ENCODE results near the gene MIOX. TPM values are rescaled to one million over a fixed set of nuclear protein-coding genes. Genes with fewer than 3 reads are reported as not detected.

The MIOX gene
- total RNA-seq, result 0.99 to 1.6 TPM in 2 of 3 replicates, not detected in the other
- long read RNA-seq, result 0 reads

DNA sequence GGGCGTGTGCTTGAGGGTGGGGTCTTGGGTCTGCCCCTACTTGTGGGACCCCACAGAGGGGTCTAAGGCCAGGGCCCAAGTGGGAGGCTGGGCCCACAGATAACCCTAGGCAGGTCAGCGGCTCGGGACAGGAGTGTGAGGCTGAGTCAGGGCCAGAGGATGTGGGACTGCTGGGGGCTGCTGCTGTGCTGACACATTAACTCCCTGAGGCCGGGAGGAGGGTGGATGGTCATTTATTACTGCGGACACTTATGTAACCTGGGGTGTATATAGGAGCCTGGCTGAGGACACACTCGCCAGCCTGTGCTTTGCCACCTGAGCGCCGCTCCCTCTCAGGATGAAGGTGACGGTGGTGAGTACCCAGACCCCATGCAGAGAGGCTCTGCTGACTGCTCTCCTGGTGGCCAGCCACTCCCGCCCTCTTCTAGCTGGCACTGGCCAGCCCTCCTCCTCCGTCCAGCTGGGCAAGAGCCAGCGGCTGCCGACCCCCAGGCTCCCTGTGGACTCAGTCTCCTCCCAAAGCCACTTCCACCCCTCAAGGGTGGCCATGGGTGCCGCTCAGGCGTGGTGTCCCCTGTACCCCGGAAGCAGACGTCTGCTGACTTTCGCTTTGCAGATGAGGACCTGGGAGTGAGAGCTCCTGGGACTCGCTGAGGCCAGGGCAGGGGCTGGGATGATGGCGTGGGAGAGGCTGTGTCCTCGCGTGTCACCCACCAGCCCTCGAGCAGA is at the start of gene MIOX:
Gene MIOX, plus strand, starts transcription at position 299 of the 729 bp plus-strand sequence. Its CDS starts 39 bp downstream, at position 338.
- Mint-ChIP-seq H3K4me3 (ENCODE audit: unreplicated experiment) (no peak within 1 kb of the TSS), H3K27ac (ENCODE audit: unreplicated experiment) (peak within 1 kb of the TSS; percentile 4), H3K4me1 (ENCODE audit: low read depth) (peaks cover 27% of the 10 kb centered on the region), H3K9me3 (ENCODE audit: low read depth) (no peaks in the 10 kb centered on the region), H3K36me3 (ENCODE audit: low read depth) (peaks cover 2% of the 10 kb centered on the region), H3K27me3 (ENCODE audit: low read depth) (no peaks in the 10 kb centered on the region)
- no peak for DNase-seq (ENCODE audit: low spot score)
- TF ChIP-seq, protein P1, sequence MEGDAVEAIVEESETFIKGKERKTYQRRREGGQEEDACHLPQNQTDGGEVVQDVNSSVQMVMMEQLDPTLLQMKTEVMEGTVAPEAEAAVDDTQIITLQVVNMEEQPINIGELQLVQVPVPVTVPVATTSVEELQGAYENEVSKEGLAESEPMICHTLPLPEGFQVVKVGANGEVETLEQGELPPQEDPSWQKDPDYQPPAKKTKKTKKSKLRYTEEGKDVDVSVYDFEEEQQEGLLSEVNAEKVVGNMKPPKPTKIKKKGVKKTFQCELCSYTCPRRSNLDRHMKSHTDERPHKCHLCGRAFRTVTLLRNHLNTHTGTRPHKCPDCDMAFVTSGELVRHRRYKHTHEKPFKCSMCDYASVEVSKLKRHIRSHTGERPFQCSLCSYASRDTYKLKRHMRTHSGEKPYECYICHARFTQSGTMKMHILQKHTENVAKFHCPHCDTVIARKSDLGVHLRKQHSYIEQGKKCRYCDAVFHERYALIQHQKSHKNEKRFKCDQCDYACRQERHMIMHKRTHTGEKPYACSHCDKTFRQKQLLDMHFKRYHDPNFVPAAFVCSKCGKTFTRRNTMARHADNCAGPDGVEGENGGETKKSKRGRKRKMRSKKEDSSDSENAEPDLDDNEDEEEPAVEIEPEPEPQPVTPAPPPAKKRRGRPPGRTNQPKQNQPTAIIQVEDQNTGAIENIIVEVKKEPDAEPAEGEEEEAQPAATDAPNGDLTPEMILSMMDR (IDR thresholded peaks at IDR 0.05), result no peak

DNA sequence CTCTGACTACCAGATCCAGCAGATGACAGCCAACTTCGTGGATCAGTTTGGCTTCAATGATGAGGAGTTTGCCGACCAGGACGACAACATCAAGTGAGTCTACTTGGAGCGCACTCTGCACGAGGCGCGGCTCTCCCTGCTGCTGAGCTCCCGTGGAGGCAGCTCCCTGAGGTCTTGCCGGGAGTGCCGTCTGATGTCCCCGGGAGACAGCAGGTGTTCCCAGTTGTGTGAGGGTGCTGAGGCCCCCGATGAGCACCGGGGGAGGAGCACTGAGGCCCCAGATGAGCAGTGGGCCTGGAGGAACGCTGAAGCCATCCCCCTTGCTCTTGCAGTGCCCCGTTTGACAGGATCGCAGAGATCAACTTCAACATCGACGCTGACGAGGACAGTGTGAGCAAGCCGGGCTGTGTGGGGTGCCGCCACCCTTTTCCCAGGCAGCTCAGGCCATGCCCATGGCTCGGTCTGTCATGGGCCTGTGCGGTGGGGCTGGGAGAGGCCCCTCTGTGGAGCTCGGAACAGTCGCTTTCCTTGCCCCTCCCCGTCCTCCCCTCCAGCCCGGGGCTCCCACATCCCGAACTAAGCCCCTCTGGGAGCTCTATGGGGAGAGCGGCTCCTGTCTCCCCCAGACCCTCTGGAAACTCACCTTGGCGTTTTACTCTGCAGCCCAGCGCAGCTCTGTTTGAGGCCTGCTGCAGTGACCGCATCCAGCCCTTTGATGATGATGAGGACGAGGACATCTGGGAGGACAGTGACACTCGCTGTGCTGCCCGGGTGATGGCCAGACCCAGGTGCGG is 49.0 kb upstream of the MIOX start:
- Mint-ChIP-seq H3K27me3 (ENCODE audit: low read depth) (no peaks in the 10 kb centered on the region), H3K36me3 (ENCODE audit: low read depth) (peaks cover 5% of the 10 kb centered on the region), H3K4me3 (ENCODE audit: unreplicated experiment) (no peak overlapping the region), H3K4me1 (ENCODE audit: low read depth) (no peaks in the 10 kb centered on the region), H3K9me3 (ENCODE audit: low read depth) (no peaks in the 10 kb centered on the region), H3K27ac (ENCODE audit: unreplicated experiment) (no peak overlapping the region)
- TF ChIP-seq, protein P1 (IDR thresholded peaks at IDR 0.05), result no peak
- DNase-seq (ENCODE audit: low spot score), result peak; percentile 90

DNA sequence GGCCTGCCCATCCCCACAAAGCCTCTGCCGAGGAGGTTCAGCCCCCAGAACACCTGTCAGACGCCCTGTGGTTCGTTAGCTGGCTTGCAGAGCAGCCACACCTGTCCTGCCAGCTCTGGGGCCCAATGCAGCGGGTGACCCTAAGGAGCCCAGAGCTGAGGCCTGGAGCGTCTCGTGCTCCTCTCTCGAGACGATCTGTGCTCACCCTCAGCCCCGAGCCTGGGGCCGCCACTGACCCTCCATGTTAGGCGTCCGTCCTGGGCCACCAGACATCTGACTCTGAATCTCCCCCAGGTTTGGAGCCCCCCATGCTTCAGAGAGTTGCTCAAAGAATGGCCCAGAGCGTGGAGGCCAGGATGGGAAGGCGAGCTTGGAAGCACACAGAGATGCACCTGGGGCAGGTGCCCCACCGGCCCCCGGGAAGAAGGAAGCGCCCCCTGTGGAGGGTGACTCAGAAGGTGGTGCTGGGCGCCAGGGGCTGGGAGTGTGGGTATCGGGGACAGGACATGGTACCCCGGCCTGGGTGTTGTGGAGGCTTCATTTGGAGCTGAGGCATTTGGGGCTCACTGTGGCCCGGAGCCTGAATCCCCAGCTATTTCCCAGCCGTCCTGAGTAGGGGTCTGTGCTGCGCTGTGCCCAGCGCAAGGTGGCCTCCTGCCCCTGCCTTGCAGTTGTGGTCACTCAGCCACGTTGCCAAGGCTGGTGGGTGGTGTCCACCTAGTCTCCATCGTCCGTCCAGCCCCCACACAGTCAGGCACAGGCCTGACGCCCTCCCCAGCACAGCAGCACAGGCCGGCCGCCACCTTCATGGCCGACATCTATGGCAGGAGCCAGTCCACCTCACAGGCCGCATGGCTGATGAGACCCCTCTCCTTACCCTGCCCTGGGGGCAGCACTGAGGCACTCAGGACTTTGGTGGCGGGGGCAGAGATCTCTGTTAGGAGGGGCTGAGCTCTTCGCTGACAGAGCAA is 48.1 kb upstream of the MIOX start:
- no peaks in the 10 kb centered on the region for H3K9me3 Mint-ChIP-seq (ENCODE audit: low read depth)
- no peaks in the 10 kb centered on the region for H3K27me3 Mint-ChIP-seq (ENCODE audit: low read depth)
- TF ChIP-seq, protein P1 (IDR thresholded peaks at IDR 0.05), result no peak
- H3K4me1 Mint-ChIP-seq (ENCODE audit: low read depth), result peaks cover 2% of the 10 kb centered on the region
- H3K4me3 Mint-ChIP-seq (ENCODE audit: unreplicated experiment), result no peak overlapping the region
- peaks cover 6% of the 10 kb centered on the region for H3K36me3 Mint-ChIP-seq (ENCODE audit: low read depth)
- no peak overlapping the region for H3K27ac Mint-ChIP-seq (ENCODE audit: unreplicated experiment)
- DNase-seq (ENCODE audit: low spot score), result no peak

DNA sequence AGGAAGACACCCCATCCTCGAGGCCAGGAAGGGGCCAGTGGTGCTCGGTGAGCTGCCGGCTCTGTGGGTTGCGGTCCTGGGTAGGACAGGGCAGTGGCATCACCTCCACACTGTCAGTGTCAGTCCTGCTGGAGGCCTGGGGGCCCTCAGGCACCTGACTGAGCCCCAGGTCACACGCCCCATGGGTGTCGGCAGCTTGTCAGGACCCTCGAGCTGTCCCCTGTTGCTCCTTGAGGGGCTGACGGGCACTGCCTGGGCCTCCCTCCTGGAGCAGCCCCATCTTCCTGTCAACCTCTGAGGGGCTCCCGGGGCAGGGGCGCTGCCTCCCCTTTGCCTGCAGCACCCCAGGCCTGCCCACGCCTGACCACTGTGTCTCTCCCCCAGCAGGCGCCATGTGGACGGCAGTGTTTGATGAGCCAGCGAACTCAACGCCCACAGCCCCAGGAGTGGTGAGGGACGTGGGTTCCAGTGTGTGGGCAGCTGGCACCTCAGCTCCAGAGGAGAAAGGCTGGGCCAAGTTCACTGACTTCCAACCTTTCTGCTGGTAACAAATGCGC is 47.3 kb upstream of the MIOX start:
- TF ChIP-seq, protein P1 (IDR thresholded peaks at IDR 0.05), result no peak
- Mint-ChIP-seq H3K4me1 (ENCODE audit: low read depth) (peaks cover 2% of the 10 kb centered on the region), H3K27ac (ENCODE audit: unreplicated experiment) (no peak overlapping the region), H3K9me3 (ENCODE audit: low read depth) (no peaks in the 10 kb centered on the region), H3K27me3 (ENCODE audit: low read depth) (no peaks in the 10 kb centered on the region), H3K36me3 (ENCODE audit: low read depth) (peaks cover 6% of the 10 kb centered on the region), H3K4me3 (ENCODE audit: unreplicated experiment) (no peak overlapping the region)
- peak; percentile 90 for DNase-seq (ENCODE audit: low spot score)
